K562 (cell line): ENCODE results near the gene CCT3. TPM values are rescaled to one million over a fixed set of nuclear protein-coding genes. Genes with fewer than 3 reads are reported as not detected.

Source experiments
- ATAC-seq: fragments of 200-7000 bp; cut with Tn5 transposase; 3 replicates; pipeline ENCODE4 v1.9.1; 2020; ENCODE audit warnings: moderate library complexity
- BruUV-seq: library from RNA; stranded (reverse); fragments of 400-500 nt; replicated peaks from 2 replicates; lab custom pipeline; 2021; lab: Mats Ljungman, UMichigan
- CTCF ChIA-PET: fragments of 300-600 bp; formaldehyde crosslinking; extraction: SDS; loops from one replicate; lab custom pipeline; 2021; ENCODE audit warnings: low intra/inter-chr PET ratio; lab: Yijun Ruan, JAX
- POLR2A ChIA-PET: fragments of 300-600, 350-650 bp; sonication (Branson Sonifier 250); formaldehyde crosslinking; extraction: SDS; loops from one replicate; lab custom pipeline; 2021; ENCODE audit warnings: antibody characterized with exemption, inconsistent platforms; lab: Yijun Ruan, JAX
- DNase-seq, 4 experiments: peaks; one replicate each; pipeline versions ENCODE4 v3.0.0 to v3.0.0-alpha.2; 2011 to 2018; ENCODE audit warnings: low spot score in 3 of 4, mixed read lengths in 3 of 4; ENCODE audit errors: extremely low read depth in 1 of 4
- FAIRE-seq: peaks from 2 replicates; lab custom pipeline; 2011; peaks lifted over from hg19 to GRCh38; lab: Jason Lieb, UNC
- H2AFZ ChIP-seq: 2 replicates; pipeline ENCODE4 v1.6.0; 2011; ENCODE audit warnings: low read depth, low read length, control low read depth, inconsistent platforms
- H3K27ac ChIP-seq: fragments of 200-600 bp; 3 replicates; pipeline ENCODE4 v1.8.0; 2011; ENCODE audit warnings: low read depth, mild to moderate bottlenecking, control low read depth, inconsistent platforms, low read length, moderate library complexity, mixed read lengths; ENCODE audit errors: extremely low read depth
- H3K27me3 ChIP-seq, 2 experiments: fragments of 300-600 bp in 1 of 2; 2 replicates in 1 of 2; 3 replicates in 1 of 2; pipeline versions ENCODE4 v1.6.0 to v1.8.0; 2011; ENCODE audit warnings: inconsistent platforms in 2 of 2, low read length in 2 of 2, mild to moderate bottlenecking in 1 of 2, mixed read lengths in 1 of 2, moderate library complexity in 1 of 2; ENCODE audit not compliant: control insufficient read depth in 2 of 2, insufficient read depth in 2 of 2
- H3K36me3 ChIP-seq: fragments of 300-600 bp; 3 replicates; pipeline ENCODE4 v1.8.0; 2011; ENCODE audit warnings: mild to moderate bottlenecking, low read length, inconsistent platforms; ENCODE audit not compliant: control insufficient read depth, insufficient read depth
- H3K4me1 ChIP-seq, 2 experiments: fragments of 200-600 bp in 1 of 2; replicated peaks in 1 of 2; 2 replicates in 1 of 2; 3 replicates in 1 of 2; pipeline versions ENCODE4 v1.5.1 to v1.8.0; 2011; ENCODE audit warnings: inconsistent platforms in 2 of 2, low read length in 2 of 2, mild to moderate bottlenecking in 1 of 2, mixed read lengths in 1 of 2, moderate library complexity in 1 of 2; ENCODE audit not compliant: control insufficient read depth in 2 of 2, insufficient read depth in 2 of 2
- H3K4me2 ChIP-seq: 2 replicates; pipeline ENCODE4 v1.6.1; 2011; ENCODE audit warnings: low read length, control low read depth, inconsistent platforms, mixed read lengths; ENCODE audit not compliant: insufficient read depth
- H3K4me3 ChIP-seq: fragments of 200-600 bp; sonication (generic), shearing (Covaris generic); 2 replicates; pipeline ENCODE4 v1.5.1; 2016; ENCODE audit warnings: control low read depth, inconsistent platforms
- H3K79me2 ChIP-seq: fragments of 200-600 bp; 3 replicates; pipeline ENCODE4 v1.8.0; 2011; ENCODE audit warnings: low read length, inconsistent platforms; ENCODE audit not compliant: control insufficient read depth, insufficient read depth
- H3K9ac ChIP-seq, 2 experiments: 2 replicates each; pipeline versions ENCODE4 v1.6.0 to v1.6.1; 2011; ENCODE audit warnings: low read depth in 2 of 2, low read length in 2 of 2, control low read depth in 1 of 2, inconsistent platforms in 1 of 2, mild to moderate bottlenecking in 1 of 2, mixed read lengths in 1 of 2; ENCODE audit not compliant: insufficient read depth in 1 of 2
- H3K9me1 ChIP-seq: one replicate; pipeline ENCODE4 v1.6.0; 2011; ENCODE audit warnings: inconsistent platforms, mild to moderate bottlenecking, low read length, moderate library complexity; ENCODE audit not compliant: control insufficient read depth, insufficient read depth
- H3K9me3 ChIP-seq: replicated peaks from 2 replicates; pipeline ENCODE4 v1.5.1; 2011; ENCODE audit warnings: low read depth, low read length, inconsistent platforms; ENCODE audit not compliant: control insufficient read depth, insufficient read depth
- H4K20me1 ChIP-seq: replicated peaks from 2 replicates; pipeline ENCODE4 v1.6.1; 2011; ENCODE audit warnings: low read length, inconsistent platforms, mixed read lengths; ENCODE audit not compliant: control insufficient read depth, insufficient read depth
- ARID4B ChIP-seq: sonication (generic); formaldehyde crosslinking; IDR thresholded peaks from 2 replicates; pipeline ENCODE4 v1.8.0; 2022; ENCODE audit warnings: mild to moderate bottlenecking, missing genetic modification reagents
- BACH1 ChIP-seq: fragments of 200-800 bp; sonication (Bioruptor generic); IDR thresholded peaks from 2 replicates; pipeline ENCODE4 v1.6.1; 2016; ENCODE audit warnings: missing genetic modification characterization, missing compliant biosample characterization
- ETS2 ChIP-seq: IDR thresholded peaks from 2 replicates; pipeline ENCODE4 v1.6.1; 2016; ENCODE audit warnings: borderline replicate concordance, missing genetic modification characterization, mild to moderate bottlenecking, moderate library complexity, missing compliant biosample characterization; ENCODE audit not compliant: poor library complexity, severe bottlenecking
- KDM2B ChIP-seq: fragments of 250-450 bp; sonication (Bioruptor Pico); IDR thresholded peaks from 2 replicates; pipeline ENCODE4 v1.8.0; 2021; ENCODE audit warnings: mild to moderate bottlenecking, moderate library complexity
- KHSRP ChIP-seq: fragments of 450-650 bp; IDR thresholded peaks from 2 replicates; pipeline ENCODE4 v1.6.1; 2017
- MTA3 ChIP-seq: fragments of 450-650 bp; formaldehyde crosslinking; IDR thresholded peaks from 2 replicates; pipeline ENCODE4 v1.6.1; 2017; ENCODE audit warnings: mild to moderate bottlenecking, borderline replicate concordance
- NCOA2 ChIP-seq, 2 experiments: fragments of 450-650 bp; IDR thresholded peaks; 2 replicates each; pipeline ENCODE4 v1.6.1; 2018; ENCODE audit warnings: mild to moderate bottlenecking in 2 of 2, moderate library complexity in 1 of 2; ENCODE audit not compliant: partially characterized antibody in 2 of 2
- NFE2L1 ChIP-seq: fragments of 450-650 bp; IDR thresholded peaks from 2 replicates; pipeline ENCODE4 v1.6.1; 2016; ENCODE audit warnings: missing genetic modification characterization, low read depth, mild to moderate bottlenecking, missing compliant biosample characterization, moderate library complexity, borderline replicate concordance
- PURB ChIP-seq: sonication (generic); formaldehyde crosslinking; IDR thresholded peaks from 2 replicates; pipeline ENCODE4 v1.9.0; 2021; ENCODE audit warnings: low read depth, mild to moderate bottlenecking, missing genetic modification reagents
- SAP30 ChIP-seq: fragments of 200-600 bp; sonication (generic); IDR thresholded peaks from 2 replicates; pipeline ENCODE4 v1.6.1; 2012; ENCODE audit warnings: borderline replicate concordance, low read depth, mild to moderate bottlenecking, moderate library complexity, low read length, control low read depth, inconsistent platforms; ENCODE audit not compliant: insufficient read depth, poor library complexity, severe bottlenecking
- ZNF24 ChIP-seq: fragments of 450-650 bp; IDR thresholded peaks from 2 replicates; pipeline ENCODE4 v1.6.1; 2016
- WGBS: fragments of 100-300 bp; shearing (Covaris generic); methylation state at CpG from one replicate; pipeline ENCODE4 v1.1.6; 2016; ENCODE audit warnings: low coverage, mixed read lengths; ENCODE audit not compliant: insufficient coverage; ENCODE audit errors: missing lambda C conversion rate; 5-methylcytosine and 5-hydroxymethylcytosine counted together
- in situ Hi-C: fragments of 300-500 bp; cut with MboI; formaldehyde crosslinking; loops from 4 replicates; pipeline ENCODE4 v1.15.0; 2018; ENCODE audit warnings: inconsistent platforms, mixed read lengths
- intact Hi-C: fragments of 100-400 bp; cut with micrococcal nuclease; formaldehyde crosslinking; loops from 2 replicates; pipeline ENCODE4 v1.14.2; 2022
- polyA plus RNA-seq, 8 experiments: library from polyadenylated mRNA; depleted of rRNA in 4 of 8; stranded (reverse) in 5 of 8; unstranded in 3 of 8; fragments of >200 nt; fragmentation: Nextera tagmentation in 2 of 8; fragmentation: Illumina TruSeq in 1 of 8; extraction: Ambion mirVana in 2 of 8; extraction: Trizol in 1 of 8; gene quantifications; 2 replicates each; pipeline versions ENCODE4 v1.2.1 to v1.2.3, GENCODE V29; 2011 to 2014; ENCODE audit warnings: inconsistent platforms in 1 of 8, missing spikeins in 1 of 8
- total RNA-seq, 7 experiments: library from RNA; depleted of rRNA in 6 of 7; stranded (reverse); fragments of >200 nt in 6 of 7; fragmentation: Illumina TruSeq in 2 of 7; extraction: Trizol in 2 of 7; gene quantifications; 2 replicates each; pipeline versions ENCODE4 v1.2.1 to v1.2.3, GENCODE V29; 2011 to 2021; ENCODE audit warnings: low replicate concordance in 1 of 7

CCT3 gene
- total and polyA plus RNA-seq, 9 of the 15 experiments (the other 6 are each of a cell fraction or from before 2014, with no cell fraction given), result 475 to 1,167 (median 610) TPM

- CTCF ChIA-PET, result interaction anchor here (0.6 kb wide), 1 partner anchor 44 kb away, joined by 3 read pairs; no protein-coding TSS in a partner anchor
- TSS peak; percentile 35 for BruUV-seq
- WGBS, result 92% methylated on average over 5 of the region's 13 CpGs
Measured at GRCh38 chr1:156266051-156266450, 72.0 kb downstream of the CCT3 start.

More at GRCh38 chr1:156266051-156266450, 72.0 kb downstream of the CCT3 start:
- peaks cover 90% of the 10 kb centered on the region; the same call in 2 of the 3 replicates for H3K36me3 ChIP-seq
- ATAC-seq (no peak), DNase-seq (no peak), FAIRE-seq (no peak)
- no peak overlapping the region for H3K27ac ChIP-seq
- H3K9me1 ChIP-seq, result no peaks in the 10 kb centered on the region
- in situ Hi-C loops, result no loop called here
- H4K20me1 ChIP-seq, result 0 out of 2 replicates have a peak, but pooled peaks cover 5% of the 10 kb centered on the region
- no peaks in the 10 kb centered on the region for H3K4me1 ChIP-seq
- no peak overlapping the region for H3K9ac ChIP-seq
- no peaks in the 10 kb centered on the region for H3K79me2 ChIP-seq
- no peak overlapping the region for H2AFZ ChIP-seq
- TF ChIP-seq MTA3 (no peak), KHSRP (no peak), ARID4B (no peak), BACH1 (no peak), KDM2B (CRISPR knock-in tag) (no peak), ETS2 (tag) (no peak), PURB (CRISPR knock-in tag) (no peak), NFE2L1 (no peak), NCOA2 (IDR thresholded peaks at IDR 0.05; ENCODE audit: partially characterized antibody in 2 of 2) (no peak), SAP30 (no peak), ZNF24 (no peak)
- no peaks in the 10 kb centered on the region for H3K9me3 ChIP-seq
- intact Hi-C loops, result no loop called here
- H3K27me3 ChIP-seq, result no peaks in the 10 kb centered on the region
- POLR2A ChIA-PET, result no interaction called here
- no peak overlapping the region for H3K4me3 ChIP-seq
- H3K4me2 ChIP-seq, result no peak overlapping the region
